HCT116 (cell line): ENCODE results near the gene EEF2KMT. TPM values are rescaled to one million over a fixed set of nuclear protein-coding genes. Genes with fewer than 3 reads are reported as not detected.
"Not testable (repeated sequence)": the region's sequence is repeated elsewhere in the genome, so short reads cannot be mapped to it uniquely, and the experiment has no call there.

ENCODE experiments used
- ATAC-seq: fragments of 200-7000 bp; cut with Tn5 transposase; 2 replicates; pipeline ENCODE4 v1.9.1; 2020; ENCODE audit warnings: mild to moderate bottlenecking, moderate library complexity
- BruUV-seq: library from RNA; stranded (reverse); fragments of 400-500 nt; replicated peaks from 2 replicates; lab custom pipeline; 2021; lab: Mats Ljungman, UMichigan
- CTCF ChIA-PET: fragments of 300-600 bp; sonication (Branson Sonifier 250); formaldehyde crosslinking; loops from one replicate; lab custom pipeline; 2021; ENCODE audit warnings: antibody characterized with exemption; lab: Charles Lee
- POLR2A ChIA-PET: fragments of 300-600, 350-600 bp; sonication (Branson Sonifier 250); formaldehyde crosslinking; loops from one replicate; lab custom pipeline; 2021; ENCODE audit warnings: antibody characterized with exemption; lab: Charles Lee
- RAD21 ChIA-PET, 2 experiments: fragments of 300-600 bp; sonication (Branson Sonifier 250); formaldehyde crosslinking; loops; one replicate each; lab custom pipeline; 2023; ENCODE audit warnings: low total read pairs in 2 of 2; ENCODE audit not compliant: uncharacterized antibody in 2 of 2, unreplicated experiment in 2 of 2, low non-redundant PET in 1 of 2; lab: Charles Lee
- DNase-seq: peaks from one replicate; pipeline ENCODE4 v3.0.0-alpha.2; 2010; ENCODE audit warnings: low read depth, low spot score
- H2AFZ ChIP-seq: fragments of 200-600 bp; shearing (Covaris generic), sonication (generic); 2 replicates; pipeline ENCODE4 v1.6.1; 2017; ENCODE audit warnings: low read depth, mixed run types, mixed read lengths, antibody characterized with exemption, low read length; ENCODE audit not compliant: poor library complexity, severe bottlenecking
- H3K27ac ChIP-seq: 2 replicates; pipeline ENCODE4 v1.5.1; 2012; ENCODE audit warnings: low read depth, low read length
- H3K27me3 ChIP-seq: fragments of 200-600 bp; sonication (generic); 2 replicates; pipeline ENCODE4 v1.6.1; 2016; ENCODE audit warnings: mixed run types, low read length, mixed read lengths; ENCODE audit not compliant: insufficient read depth
- H3K36me3 ChIP-seq, 2 experiments: fragments of 200-500 bp in 1 of 2; fragments of 200-600 bp in 1 of 2; sonication (Bioruptor generic) in 1 of 2; sonication (generic) in 1 of 2; 2 replicates each; pipeline versions ENCODE4 v1.5.1 to v1.6.1; 2014 to 2016; ENCODE audit warnings: low read length in 2 of 2, inconsistent platforms in 1 of 2, mixed read lengths in 1 of 2, mixed run types in 1 of 2; ENCODE audit not compliant: insufficient read depth in 2 of 2, control insufficient read depth in 1 of 2
- H3K4me1 ChIP-seq, 2 experiments: fragments of 200-600 bp in 1 of 2; sonication (generic) in 1 of 2; 2 replicates each; pipeline versions ENCODE4 v1.5.1 to v1.6.1; 2012 to 2017; ENCODE audit warnings: low read length in 2 of 2, inconsistent platforms in 1 of 2, mild to moderate bottlenecking in 1 of 2, mixed read lengths in 1 of 2, mixed run types in 1 of 2, moderate library complexity in 1 of 2; ENCODE audit not compliant: insufficient read depth in 2 of 2, control insufficient read depth in 1 of 2
- H3K4me2 ChIP-seq: fragments of 200-600 bp; sonication (generic); 2 replicates; pipeline ENCODE4 v1.6.1; 2017; ENCODE audit warnings: mixed run types, low read length, mixed read lengths
- H3K4me3 ChIP-seq, 2 experiments: fragments of 200-600 bp in 1 of 2; sonication (generic) in 1 of 2; replicated peaks in 1 of 2; 2 replicates each; pipeline ENCODE4 v1.5.1; 2011 to 2016; ENCODE audit warnings: low read length in 2 of 2, control low read depth in 1 of 2, low read depth in 1 of 2, mild to moderate bottlenecking in 1 of 2, mixed read lengths in 1 of 2, mixed run types in 1 of 2
- H3K79me2 ChIP-seq: fragments of 200-600 bp; sonication (generic); 2 replicates; pipeline ENCODE4 v1.6.1; 2017; ENCODE audit warnings: mild to moderate bottlenecking, mixed run types, low read length, moderate library complexity, mixed read lengths; ENCODE audit not compliant: insufficient read depth
- H3K9ac ChIP-seq: fragments of 200-600 bp; sonication (generic); 2 replicates; pipeline ENCODE4 v1.6.1; 2016; ENCODE audit warnings: low read length, mixed read lengths
- H3K9me2 ChIP-seq: fragments of 200-600 bp; sonication (generic), shearing (Covaris generic); 2 replicates; pipeline ENCODE4 v1.6.1; 2017; ENCODE audit warnings: mixed run types, mild to moderate bottlenecking, moderate library complexity; ENCODE audit not compliant: insufficient read depth
- H3K9me3 ChIP-seq, 2 experiments: fragments of 200-500 bp in 1 of 2; fragments of 200-600 bp in 1 of 2; sonication (Bioruptor generic) in 1 of 2; sonication (generic) in 1 of 2; 2 replicates each; pipeline ENCODE4 v1.6.1; 2014 to 2017; ENCODE audit warnings: low read length in 2 of 2, mixed read lengths in 2 of 2, inconsistent platforms in 1 of 2, low read depth in 1 of 2, mild to moderate bottlenecking in 1 of 2, mixed run types in 1 of 2, moderate library complexity in 1 of 2; ENCODE audit not compliant: control insufficient read depth in 1 of 2, insufficient read depth in 1 of 2
- H4K20me1 ChIP-seq: fragments of 200-600 bp; sonication (generic), shearing (Covaris generic); 2 replicates; pipeline ENCODE4 v1.6.1; 2017; ENCODE audit warnings: mixed run types, mild to moderate bottlenecking, moderate library complexity; ENCODE audit not compliant: insufficient read depth
- ELF1 ChIP-seq: IDR thresholded peaks from 2 replicates; pipeline ENCODE4 v1.6.1; 2012; ENCODE audit warnings: low read depth, borderline replicate concordance
- EZH2 ChIP-seq: fragments of 200-600 bp; sonication (generic); IDR thresholded peaks from 2 replicates; pipeline ENCODE4 v1.6.1; 2017; ENCODE audit warnings: antibody characterized with exemption, mixed run types
- POLR2A ChIP-seq: IDR thresholded peaks from 2 replicates; pipeline ENCODE4 v1.7.0; 2011; ENCODE audit warnings: borderline replicate concordance; ENCODE audit not compliant: insufficient read depth, insufficient read length; ENCODE audit errors: extremely low read depth
- POLR2AphosphoS5 ChIP-seq: IDR thresholded peaks from 2 replicates; pipeline ENCODE4 v1.6.1; 2011; ENCODE audit warnings: mild to moderate bottlenecking, low read depth, low read length, moderate library complexity
- SIN3A ChIP-seq: IDR thresholded peaks from 2 replicates; pipeline ENCODE4 v1.6.1; 2012; ENCODE audit warnings: low read depth
- SP1 ChIP-seq: IDR thresholded peaks from 2 replicates; pipeline ENCODE4 v1.6.1; 2012; ENCODE audit warnings: low read depth
- TCF7L2 ChIP-seq: IDR thresholded peaks from 2 replicates; pipeline ENCODE4 v1.7.0; 2011; ENCODE audit warnings: borderline replicate concordance, inconsistent platforms; ENCODE audit not compliant: insufficient read depth, insufficient read length; ENCODE audit errors: extremely low read depth
- intact Hi-C: fragments of 100-400 bp; cut with micrococcal nuclease; formaldehyde crosslinking; loops from 2 replicates; pipeline ENCODE4 v1.10.0; 2022
- total RNA-seq: library from RNA; stranded (reverse); gene quantifications from one replicate; pipeline ENCODE4 v1.2.1, GENCODE V29; 2021; ENCODE audit not compliant: unreplicated experiment
- TF ChIP-seq, protein P1 (sequence below): IDR thresholded peaks from 2 replicates; pipeline ENCODE4 v1.6.1; 2012

The EEF2KMT gene
- total RNA-seq, 1 experiment from 2014 or later: 25.6 TPM

DNA sequence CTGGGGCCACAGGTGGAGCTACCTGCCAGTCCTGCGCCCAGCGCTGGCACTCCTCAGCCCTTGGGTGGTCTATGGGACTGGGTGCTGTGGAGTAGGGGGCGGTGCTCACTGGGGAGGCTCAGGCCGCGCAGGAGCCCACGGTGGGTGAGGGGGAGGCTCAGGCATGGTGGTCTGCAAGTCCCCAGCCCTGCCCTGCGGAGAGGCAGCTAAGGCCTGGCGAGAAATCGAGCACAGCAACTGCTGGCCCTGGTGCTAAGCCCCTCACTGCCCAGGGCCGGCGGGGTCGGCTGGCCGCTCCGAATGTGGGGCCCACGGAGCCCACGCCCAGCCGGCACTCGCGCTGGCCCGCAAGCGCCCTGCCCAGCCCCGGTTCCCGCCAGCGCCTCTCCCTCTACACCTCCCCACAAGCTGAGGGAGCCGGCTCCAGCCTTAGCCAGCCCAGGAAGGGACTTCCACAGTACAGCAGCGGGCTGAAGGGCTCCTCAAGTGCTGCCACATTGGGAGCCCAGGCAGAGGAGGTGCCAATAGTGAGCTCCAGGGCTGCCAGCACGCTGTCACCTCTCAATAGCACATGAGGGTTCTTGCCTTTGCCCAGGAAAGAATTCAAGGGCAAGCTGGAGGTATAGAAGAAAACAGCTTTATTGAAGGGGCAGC, 11.0 kb upstream of the EEF2KMT start (continued):
- TF ChIP-seq, protein P1, sequence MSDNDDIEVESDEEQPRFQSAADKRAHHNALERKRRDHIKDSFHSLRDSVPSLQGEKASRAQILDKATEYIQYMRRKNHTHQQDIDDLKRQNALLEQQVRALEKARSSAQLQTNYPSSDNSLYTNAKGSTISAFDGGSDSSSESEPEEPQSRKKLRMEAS: no peak
- no peak for TF ChIP-seq SP1
- no peak for TF ChIP-seq SIN3A
- TF ChIP-seq TCF7L2: no peak
- TF ChIP-seq ELF1: no peak
- TF ChIP-seq POLR2AphosphoS5: no peak
- TF ChIP-seq EZH2: no peak
- TF ChIP-seq POLR2A: no peak

DNA sequence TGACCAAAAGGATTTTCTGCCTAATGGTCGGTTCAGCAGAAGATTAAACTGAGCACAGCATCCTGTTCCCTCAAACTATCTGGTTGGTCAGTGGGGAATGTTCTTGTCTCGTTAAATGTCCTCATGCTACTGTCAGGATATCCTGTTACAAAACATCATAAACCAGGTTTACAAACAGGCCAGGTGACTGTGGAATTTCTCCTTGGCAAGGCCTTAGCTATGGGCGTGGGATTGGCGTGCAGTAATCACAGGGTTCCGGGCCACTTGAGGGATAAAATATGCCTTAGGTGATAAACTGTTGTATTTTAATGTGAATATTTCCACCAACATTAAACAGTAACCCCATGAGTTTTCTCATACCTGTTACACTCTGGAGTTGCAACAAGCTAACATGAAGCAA, 7.4 kb upstream of the EEF2KMT start:
- H3K27ac ChIP-seq, H3K4me3 ChIP-seq, H4K20me1 ChIP-seq, H3K9me2 ChIP-seq, H3K4me2 ChIP-seq, H3K27me3 ChIP-seq, H2AFZ ChIP-seq, POLR2A ChIA-PET, H3K36me3 ChIP-seq, H3K9ac ChIP-seq, DNase-seq, BruUV-seq, RAD21 ChIA-PET, H3K9me3 ChIP-seq, ATAC-seq, H3K4me1 ChIP-seq, CTCF ChIA-PET, intact Hi-C loops, H3K79me2 ChIP-seq: not testable (repeated sequence)

DNA sequence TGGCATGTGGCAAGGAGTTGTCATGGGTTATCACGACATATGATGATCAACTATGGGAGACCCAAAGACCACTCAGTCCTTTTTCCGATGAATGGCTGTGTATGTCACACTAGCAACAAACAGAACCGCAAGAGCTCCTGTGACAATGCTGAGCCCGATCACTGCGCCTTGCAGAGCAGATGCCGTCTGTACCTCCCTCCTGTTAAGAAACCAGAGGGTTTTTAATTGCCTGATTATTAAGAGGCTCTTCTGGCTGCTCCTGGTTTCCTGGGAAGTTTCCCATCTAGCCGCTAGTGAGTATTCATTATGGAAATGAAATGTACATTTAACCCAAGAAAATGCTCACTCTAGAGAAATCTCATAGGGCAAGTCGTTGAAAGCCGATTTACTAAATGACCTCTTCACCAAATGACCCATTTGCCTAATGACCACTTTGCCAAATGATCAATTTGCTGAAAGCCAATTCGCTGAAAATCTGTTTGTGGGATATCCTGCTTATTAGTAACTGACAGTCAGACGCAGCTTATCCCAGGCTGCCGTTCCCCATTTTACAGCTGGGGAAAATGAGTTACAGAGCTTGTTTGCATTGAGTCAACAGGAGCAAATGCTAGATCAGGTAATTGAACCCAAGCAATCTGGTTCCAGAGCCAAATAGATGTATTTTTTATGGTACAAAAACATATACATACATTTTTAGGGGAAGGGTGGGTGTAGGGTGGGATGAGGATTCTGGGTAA, 5.9 kb upstream of the EEF2KMT start:
- H4K20me1 ChIP-seq, H3K27ac ChIP-seq, ATAC-seq, H3K4me3 ChIP-seq, intact Hi-C loops, H3K4me1 ChIP-seq, H3K36me3 ChIP-seq, BruUV-seq, CTCF ChIA-PET, DNase-seq, H3K9me2 ChIP-seq, H3K9me3 ChIP-seq, H3K9ac ChIP-seq, H3K27me3 ChIP-seq, POLR2A ChIA-PET, H3K79me2 ChIP-seq, RAD21 ChIA-PET, H3K4me2 ChIP-seq, H2AFZ ChIP-seq: not testable (repeated sequence)

DNA sequence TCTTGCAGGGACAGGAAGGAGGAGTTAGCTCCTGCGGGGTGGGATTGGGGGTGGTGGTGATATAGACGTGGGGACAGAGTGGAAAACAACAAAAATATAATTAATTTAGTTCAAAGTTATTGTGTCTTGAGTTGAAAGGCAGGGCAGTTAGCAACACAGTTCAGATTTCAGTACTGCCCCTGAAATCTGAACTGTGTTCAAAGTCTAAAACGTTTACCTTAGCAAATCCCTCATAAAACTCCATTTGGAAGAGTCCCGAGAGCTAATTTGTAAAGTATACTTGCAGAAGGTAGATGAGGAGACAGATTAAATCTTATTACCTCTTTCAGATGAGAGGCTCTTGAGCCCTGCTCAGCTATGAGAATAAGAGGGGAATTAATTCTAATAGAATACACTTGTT, 1.6 kb upstream of the EEF2KMT start:
- intact Hi-C loops, H3K4me2 ChIP-seq: not testable (repeated sequence)

More for the DNA sequence above, 1.6 kb upstream of the EEF2KMT start:
- H4K20me1 ChIP-seq, H3K27me3 ChIP-seq, CTCF ChIA-PET, H3K9me3 ChIP-seq, H3K27ac ChIP-seq, H3K79me2 ChIP-seq, DNase-seq, H2AFZ ChIP-seq, RAD21 ChIA-PET, H3K9me2 ChIP-seq, H3K36me3 ChIP-seq, ATAC-seq, H3K9ac ChIP-seq, POLR2A ChIA-PET, H3K4me3 ChIP-seq, BruUV-seq: not testable (repeated sequence)
- H3K4me1 ChIP-seq: peaks cover 3 to 21% of the 10 kb centered on the region in 2 experiments; a peak in 1 of 4 replicates
